Rectal smooth muscle tissue (tissue), 1 donor: ENCODE measurements around the gene PIK3C2B.
"Not testable (repeated sequence)": the region's sequence is repeated elsewhere in the genome, so short reads cannot be mapped to it uniquely, and the experiment has no call there.

ENCODE experiments used
- H3K27ac ChIP-seq: one replicate; pipeline ENCODE4 v1.7.0; 2013; ENCODE audit warnings: low read depth, low read length, inconsistent platforms
- H3K27me3 ChIP-seq: one replicate; pipeline ENCODE4 v1.7.0; 2013; ENCODE audit warnings: low read length; ENCODE audit not compliant: control insufficient read depth, insufficient read depth
- H3K36me3 ChIP-seq: one replicate; pipeline ENCODE4 v1.7.0; 2013; ENCODE audit warnings: low read length; ENCODE audit not compliant: control insufficient read depth, insufficient read depth
- H3K4me1 ChIP-seq: one replicate; pipeline ENCODE4 v1.7.0; 2013; ENCODE audit warnings: low read length; ENCODE audit not compliant: control insufficient read depth, insufficient read depth
- H3K4me3 ChIP-seq: one replicate; pipeline ENCODE4 v1.7.0; 2013; ENCODE audit warnings: low read length
- H3K9ac ChIP-seq: one replicate; pipeline ENCODE4 v1.7.0; 2013; ENCODE audit warnings: low read length

The PIK3C2B gene

DNA sequence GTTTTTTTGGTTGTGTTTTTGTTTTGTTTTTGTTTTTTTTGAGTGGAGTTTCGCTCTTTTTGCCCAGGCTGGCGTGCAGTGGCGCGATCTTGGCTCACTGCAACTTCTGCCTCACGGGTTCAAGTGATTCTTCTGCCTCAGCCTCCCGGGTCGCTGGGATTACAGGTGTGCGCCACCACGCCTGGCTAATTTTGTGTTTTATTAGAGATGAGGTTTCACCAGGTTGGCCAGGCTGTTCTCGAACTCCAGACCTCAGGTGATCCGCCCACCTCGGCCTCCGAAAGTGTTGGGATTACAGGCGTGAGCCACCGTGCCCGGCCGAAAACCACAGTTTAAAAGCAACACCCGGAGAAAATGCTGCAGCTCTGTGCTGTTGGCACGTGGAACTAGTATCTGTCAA, 22.8 kb upstream of the PIK3C2B start:
- not testable (repeated sequence) for H3K4me1 ChIP-seq, H3K9ac ChIP-seq, H3K36me3 ChIP-seq, H3K27ac ChIP-seq, H3K27me3 ChIP-seq
- H3K4me3 ChIP-seq: peak overlapping the region; percentile 78

DNA sequence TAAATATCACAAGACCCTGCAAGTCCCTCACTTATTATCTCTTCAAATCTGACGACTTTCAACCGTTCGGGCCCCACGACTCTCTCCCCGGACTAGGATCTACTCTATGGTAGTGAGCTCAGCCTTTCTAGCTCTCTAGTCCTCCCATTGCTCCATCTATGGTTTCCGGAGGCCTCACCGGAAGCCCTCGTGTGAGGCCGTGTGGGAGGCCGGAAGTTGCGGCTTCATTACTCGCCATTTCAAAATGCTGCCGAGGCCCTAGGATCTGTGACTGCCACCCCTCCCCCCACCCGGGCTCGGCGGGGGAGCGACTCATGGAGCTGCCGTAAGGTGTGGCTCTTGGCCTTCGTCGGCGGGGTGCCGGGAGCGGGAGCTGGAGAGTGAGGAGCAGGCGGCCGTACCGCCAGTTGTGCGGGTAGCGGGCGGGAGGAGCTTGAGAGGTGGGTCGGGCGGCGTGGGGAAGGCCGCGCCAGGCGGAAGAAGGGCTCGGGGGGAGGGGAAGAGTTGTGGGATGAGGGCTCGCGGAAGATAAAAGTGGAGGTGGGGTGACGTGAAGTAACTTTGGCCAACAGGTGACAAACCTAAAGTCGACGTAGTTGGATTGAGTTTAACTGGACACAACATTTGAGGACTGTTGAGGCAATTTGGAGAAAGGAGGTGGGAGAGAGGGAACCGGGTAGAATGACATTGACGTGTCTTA, 21.7 kb upstream of the PIK3C2B start, which contains the start of gene MDM4:
MDM4 (plus strand) TSS at position 227 of the 700 bp plus-strand sequence. CDS start 9,113 bp downstream, outside the sequence.
- Histone ChIP-seq H3K9ac (peak within 1 kb of the TSS; percentile 87), H3K27ac (peak within 1 kb of the TSS; percentile 95), H3K36me3 (no peaks in the 10 kb centered on the region), H3K27me3 (no peaks in the 10 kb centered on the region), H3K4me1 (peaks cover 7% of the 10 kb centered on the region), H3K4me3 (peak within 1 kb of the TSS; percentile 78)

DNA sequence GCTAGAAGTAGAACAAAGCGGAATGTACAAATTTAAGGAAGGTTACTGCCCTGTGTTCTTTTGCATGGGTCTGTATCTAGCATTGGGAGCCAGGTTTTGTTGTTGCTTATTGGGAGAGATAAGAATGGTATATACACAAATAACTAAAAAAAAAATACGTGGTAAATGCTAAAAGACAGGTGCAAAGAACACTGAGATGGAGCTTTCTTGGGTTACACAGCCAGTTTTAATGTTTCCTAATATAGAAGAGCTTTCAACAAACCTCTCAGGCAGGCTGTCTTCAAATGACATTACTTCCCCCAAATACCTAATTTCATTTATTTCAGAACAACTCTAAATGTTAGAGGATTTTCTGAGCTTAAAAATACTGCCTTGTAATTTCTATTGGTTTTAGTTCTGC, 20.2 kb upstream of the PIK3C2B start:
- Histone ChIP-seq H3K4me1 (peaks cover 7% of the 10 kb centered on the region), H3K36me3 (no peaks in the 10 kb centered on the region), H3K9ac (no peak overlapping the region), H3K27me3 (no peaks in the 10 kb centered on the region), H3K27ac (no peak overlapping the region), H3K4me3 (no peak overlapping the region)

DNA sequence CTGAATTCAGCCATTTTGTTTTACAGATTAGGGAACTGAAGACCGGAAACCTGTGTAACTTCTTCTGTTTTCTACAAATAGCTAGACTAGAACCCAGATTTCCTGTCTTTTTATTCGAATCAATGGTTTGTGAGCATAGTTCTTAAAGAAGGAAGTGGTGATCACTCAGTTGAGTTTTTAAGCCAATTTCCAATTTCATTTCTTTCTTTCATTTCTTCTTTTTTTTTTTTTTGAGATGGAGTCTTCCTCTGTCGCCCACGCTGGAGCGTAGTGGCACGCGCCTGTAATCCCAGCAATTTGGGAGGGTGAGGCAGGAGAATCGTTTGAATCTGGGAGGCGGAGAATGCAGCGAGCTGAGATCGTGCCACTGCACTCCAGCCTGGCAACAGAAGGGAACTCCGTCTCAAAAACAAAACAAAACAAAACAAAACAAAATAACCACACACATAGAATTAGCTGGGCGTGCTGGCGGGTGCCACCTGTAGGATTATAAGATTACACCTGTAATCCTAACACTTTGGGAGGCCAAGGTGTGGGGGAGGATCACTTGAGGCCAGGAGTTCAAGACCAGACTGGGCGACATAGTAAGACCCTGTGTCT, 18.6 kb upstream of the PIK3C2B start:
- H3K27ac ChIP-seq: no peak overlapping the region
- peaks cover 7% of the 10 kb centered on the region for H3K4me1 ChIP-seq
- H3K27me3 ChIP-seq: no peaks in the 10 kb centered on the region
- H3K36me3 ChIP-seq: no peaks in the 10 kb centered on the region
- H3K4me3 ChIP-seq: no peak overlapping the region
- H3K9ac ChIP-seq: no peak overlapping the region

DNA sequence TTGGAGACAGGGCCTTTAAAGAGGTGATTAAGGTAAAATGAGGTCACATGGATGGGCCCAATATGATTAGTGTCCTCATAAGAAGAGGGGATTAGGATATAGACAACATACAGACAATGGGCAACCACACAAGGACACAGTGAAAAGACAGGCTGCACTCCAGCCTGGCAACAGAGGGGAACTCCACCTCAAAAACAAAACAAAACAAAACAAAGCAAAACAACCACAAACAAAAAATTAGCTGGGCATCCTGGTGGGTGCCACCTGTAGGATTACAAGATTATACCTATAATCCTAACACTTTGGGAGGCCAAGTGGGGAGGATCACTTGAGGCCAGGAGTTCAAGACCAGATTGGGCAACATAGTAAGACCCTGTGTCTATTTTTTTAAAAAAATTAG, 16.8 kb upstream of the PIK3C2B start:
- no peaks in the 10 kb centered on the region for H3K36me3 ChIP-seq
- no peaks in the 10 kb centered on the region for H3K27me3 ChIP-seq
- no peak overlapping the region for H3K9ac ChIP-seq
- peaks cover 3% of the 10 kb centered on the region for H3K4me1 ChIP-seq
- no peak overlapping the region for H3K27ac ChIP-seq
- H3K4me3 ChIP-seq: no peak overlapping the region

DNA sequence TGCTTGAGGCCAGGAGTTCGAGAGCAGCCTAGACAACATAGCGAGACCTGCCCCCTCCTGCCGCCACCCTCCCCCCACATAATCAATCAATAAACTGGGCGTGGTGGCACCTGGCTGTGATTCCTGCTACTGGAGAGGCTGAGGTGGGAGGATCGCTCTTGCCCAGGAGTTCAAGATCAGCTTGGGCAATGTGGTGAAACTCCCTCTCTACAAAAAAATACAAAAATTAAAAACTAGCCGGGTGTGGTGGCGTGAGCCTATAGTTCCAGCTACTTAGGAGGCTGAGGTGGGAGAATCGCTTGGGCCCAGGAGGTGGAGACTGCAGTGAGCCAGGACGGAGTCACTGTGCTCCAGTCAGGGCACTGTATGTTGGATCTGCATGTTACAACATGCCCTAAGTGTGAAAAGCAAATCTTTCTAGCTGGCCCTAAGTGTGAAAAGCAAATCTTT, 14.6 kb upstream of the PIK3C2B start:
- Histone ChIP-seq H3K9ac (no peak overlapping the region), H3K27me3 (no peaks in the 10 kb centered on the region), H3K27ac (no peak overlapping the region), H3K4me1 (no peaks in the 10 kb centered on the region), H3K36me3 (no peaks in the 10 kb centered on the region), H3K4me3 (no peak overlapping the region)

DNA sequence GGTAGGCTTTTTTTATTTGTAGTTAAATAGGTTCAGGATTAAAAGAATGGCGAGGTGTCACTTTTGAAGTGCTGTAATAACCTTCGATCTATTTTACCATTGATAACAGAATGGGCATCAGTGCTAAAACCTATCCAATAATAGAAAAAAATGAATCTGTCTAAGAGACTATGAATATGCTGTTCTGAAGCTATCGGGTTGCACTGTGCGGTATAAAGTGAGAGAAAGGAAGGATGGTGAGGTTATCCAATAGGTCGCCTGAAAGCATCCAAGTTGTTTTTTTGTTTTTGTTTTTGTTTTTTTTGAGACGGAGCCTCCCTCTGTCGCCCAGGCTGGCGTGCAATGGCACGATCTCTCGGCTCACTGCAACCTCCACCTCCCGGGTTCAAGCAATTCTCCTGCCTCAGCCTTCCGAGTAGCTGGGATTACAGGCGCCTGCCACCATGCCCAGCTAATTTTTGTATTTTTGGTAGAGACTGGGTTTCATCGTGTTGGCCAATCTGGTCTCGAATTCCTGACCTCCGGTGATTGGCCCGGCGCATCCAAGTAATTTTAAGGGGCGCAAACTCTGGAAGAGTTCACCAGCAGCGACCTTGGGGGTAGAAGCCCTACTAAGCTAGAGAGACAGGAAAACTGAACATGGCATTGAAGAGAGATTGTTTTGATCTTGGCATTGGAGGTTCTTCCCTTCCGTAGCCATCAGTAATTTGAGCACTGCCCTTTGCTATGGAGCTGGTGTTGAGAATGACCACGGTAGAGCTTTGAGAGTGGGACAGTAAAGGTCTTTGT, 12.9 kb upstream of the PIK3C2B start:
- Histone ChIP-seq H3K4me3 (peak overlapping the region; percentile 74), H3K27ac (peak overlapping the region; percentile 86), H3K4me1 (no peaks in the 10 kb centered on the region), H3K9ac (peak overlapping the region; percentile 46), H3K27me3 (no peaks in the 10 kb centered on the region), H3K36me3 (no peaks in the 10 kb centered on the region)

DNA sequence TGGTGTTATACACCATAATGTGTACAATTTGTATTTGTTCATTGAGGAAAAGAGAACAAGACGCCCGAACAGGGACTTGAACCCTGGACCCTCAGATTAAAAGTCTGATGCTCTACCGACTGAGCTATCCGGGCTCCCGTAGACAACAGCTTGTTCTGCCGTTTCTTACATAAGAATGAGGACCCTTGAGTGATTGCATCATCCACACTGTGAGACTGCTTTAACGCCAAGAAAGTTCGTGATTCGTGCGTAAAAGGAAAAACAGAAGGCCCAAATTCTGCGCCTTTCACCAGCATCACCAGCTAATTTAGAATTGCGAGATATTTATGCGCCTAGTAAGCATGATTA, 12.3 kb upstream of the PIK3C2B start:
- peak overlapping the region; percentile 86 for H3K27ac ChIP-seq
- H3K9ac ChIP-seq: peak overlapping the region; percentile 46
- H3K36me3 ChIP-seq: no peaks in the 10 kb centered on the region
- peak overlapping the region; percentile 74 for H3K4me3 ChIP-seq
- no peaks in the 10 kb centered on the region for H3K27me3 ChIP-seq
- H3K4me1 ChIP-seq: no peaks in the 10 kb centered on the region

DNA sequence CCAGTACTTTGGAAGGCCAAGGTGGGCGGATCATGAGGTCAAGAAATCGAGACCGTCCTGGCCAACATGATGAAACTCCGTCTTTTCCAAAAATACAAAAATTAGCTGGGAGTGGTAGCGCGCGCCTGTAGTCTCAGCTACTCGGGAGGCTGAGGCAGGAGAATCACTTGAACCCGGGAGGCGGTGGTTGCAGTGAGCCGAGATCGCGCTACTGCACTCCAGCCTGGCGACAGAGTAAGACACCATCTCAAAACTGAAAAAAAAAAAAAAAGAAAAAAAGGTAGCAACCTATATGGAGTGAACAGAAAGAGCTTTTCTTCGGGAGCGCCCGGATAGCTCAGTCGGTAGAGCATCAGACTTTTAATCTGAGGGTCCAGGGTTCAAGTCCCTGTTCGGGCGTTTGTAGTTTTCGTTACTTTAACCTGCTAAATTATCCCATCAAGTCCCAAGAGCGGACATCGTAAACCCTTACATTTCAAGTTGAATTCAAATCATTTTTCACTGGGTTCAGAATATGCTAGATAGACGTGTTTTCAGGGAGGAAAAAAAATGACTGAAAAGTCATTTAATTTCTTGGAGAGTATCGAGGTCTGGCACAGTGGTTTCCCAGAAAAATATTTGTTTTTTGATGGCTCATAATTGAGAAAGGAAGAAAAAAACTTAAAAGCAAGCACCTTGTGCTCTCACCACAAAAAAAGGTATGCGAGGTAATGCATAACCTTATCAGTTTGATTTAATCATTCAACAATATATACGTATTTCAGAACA, 11.8 kb upstream of the PIK3C2B start:
- Histone ChIP-seq H3K27ac (peak overlapping the region; percentile 86), H3K9ac (peak overlapping the region; percentile 27), H3K27me3 (no peaks in the 10 kb centered on the region), H3K36me3 (no peaks in the 10 kb centered on the region), H3K4me3 (peak overlapping the region; percentile 74), H3K4me1 (no peaks in the 10 kb centered on the region)

DNA sequence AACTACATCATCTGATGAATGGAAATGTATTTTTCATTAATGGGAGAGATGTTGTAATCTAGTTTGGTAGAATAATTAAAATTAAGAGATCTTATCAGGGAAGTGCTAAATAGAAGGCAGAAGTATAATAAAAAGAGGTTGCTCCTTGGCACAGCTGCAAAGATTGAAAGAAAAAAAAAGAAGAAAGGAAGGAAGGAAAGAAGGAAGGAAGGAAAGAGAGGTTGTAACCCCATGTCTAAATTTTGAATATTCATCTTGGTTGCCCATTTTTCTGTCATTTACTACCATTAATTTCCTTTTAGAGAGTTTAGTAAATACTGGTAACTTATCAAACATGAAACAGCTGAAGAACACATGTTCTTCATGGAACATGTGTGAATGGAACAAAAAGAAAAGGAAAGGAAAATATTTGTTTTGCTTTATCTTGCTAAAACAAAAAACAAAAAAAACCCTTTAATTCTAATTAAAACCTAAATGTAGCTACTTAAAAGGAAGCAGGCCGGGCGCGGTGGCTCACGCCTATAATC, 11.1 kb upstream of the PIK3C2B start:
- Histone ChIP-seq H3K27ac (peak overlapping the region; percentile 86), H3K4me3 (peak overlapping the region; percentile 74), H3K9ac (no peak overlapping the region), H3K4me1 (no peaks in the 10 kb centered on the region), H3K27me3 (no peaks in the 10 kb centered on the region), H3K36me3 (no peaks in the 10 kb centered on the region)

DNA sequence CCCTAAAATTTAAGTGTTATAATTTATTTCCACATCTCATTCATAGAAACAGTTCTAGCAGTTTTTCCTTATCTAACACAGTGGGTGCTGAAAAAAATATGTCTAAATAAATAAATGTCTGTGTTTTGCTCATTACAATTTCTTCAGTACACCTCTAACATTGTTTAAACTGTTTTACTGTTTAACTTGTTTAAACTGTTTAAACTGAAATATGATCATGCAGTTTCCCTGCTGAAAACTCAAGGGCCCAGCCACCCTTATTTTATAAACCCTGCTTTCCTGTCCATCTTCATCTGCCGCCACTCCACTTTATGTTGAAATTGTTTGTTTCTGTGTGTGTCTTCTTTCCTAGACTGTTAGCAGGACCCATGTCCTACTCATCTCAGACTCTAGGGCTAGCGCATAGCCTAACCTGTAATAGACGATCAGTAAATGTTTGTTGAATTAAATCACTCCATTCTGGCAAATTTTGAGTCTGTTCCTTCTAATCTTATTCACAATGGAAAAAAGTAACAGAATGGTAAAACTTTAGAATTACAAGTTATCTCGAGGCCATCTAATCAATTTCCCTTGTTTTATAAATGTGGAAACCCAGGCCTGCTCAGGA, 9.4 kb upstream of the PIK3C2B start:
- Histone ChIP-seq H3K4me1 (no peaks in the 10 kb centered on the region), H3K27ac (no peak overlapping the region), H3K9ac (no peak overlapping the region)

More for the DNA sequence above, 9.4 kb upstream of the PIK3C2B start:
- H3K27me3 ChIP-seq: no peaks in the 10 kb centered on the region
- H3K4me3 ChIP-seq: no peak overlapping the region
- no peaks in the 10 kb centered on the region for H3K36me3 ChIP-seq
